Caki2 (cell line): ENCODE results near the gene ZBTB8A. TPM values are rescaled to one million over a fixed set of nuclear protein-coding genes. Genes with fewer than 3 reads are reported as not detected.

Experiments
- DNase-seq: peaks from one replicate; pipeline ENCODE4 v3.0.0-alpha.2; 2015; ENCODE audit warnings: low read depth
- in situ Hi-C: cut with HindIII; loops from 2 replicates; pipeline ENCODE4 v1.10.0; 2016; ENCODE audit warnings: low sequenced_read_pairs, low pct_unique_long_range_greater_than_20kb, mixed read lengths
- total RNA-seq: library from RNA; depleted of rRNA; stranded (reverse); fragments of >200 nt; shearing (Covaris generic); gene quantifications from 2 replicates; pipeline ENCODE4 v1.2.3, GENCODE V29; 2014; ENCODE audit warnings: low replicate concordance; rRNA removed

ZBTB8A gene
- 3.4 and 6.4 TPM in 2 replicates for total RNA-seq

DNA sequence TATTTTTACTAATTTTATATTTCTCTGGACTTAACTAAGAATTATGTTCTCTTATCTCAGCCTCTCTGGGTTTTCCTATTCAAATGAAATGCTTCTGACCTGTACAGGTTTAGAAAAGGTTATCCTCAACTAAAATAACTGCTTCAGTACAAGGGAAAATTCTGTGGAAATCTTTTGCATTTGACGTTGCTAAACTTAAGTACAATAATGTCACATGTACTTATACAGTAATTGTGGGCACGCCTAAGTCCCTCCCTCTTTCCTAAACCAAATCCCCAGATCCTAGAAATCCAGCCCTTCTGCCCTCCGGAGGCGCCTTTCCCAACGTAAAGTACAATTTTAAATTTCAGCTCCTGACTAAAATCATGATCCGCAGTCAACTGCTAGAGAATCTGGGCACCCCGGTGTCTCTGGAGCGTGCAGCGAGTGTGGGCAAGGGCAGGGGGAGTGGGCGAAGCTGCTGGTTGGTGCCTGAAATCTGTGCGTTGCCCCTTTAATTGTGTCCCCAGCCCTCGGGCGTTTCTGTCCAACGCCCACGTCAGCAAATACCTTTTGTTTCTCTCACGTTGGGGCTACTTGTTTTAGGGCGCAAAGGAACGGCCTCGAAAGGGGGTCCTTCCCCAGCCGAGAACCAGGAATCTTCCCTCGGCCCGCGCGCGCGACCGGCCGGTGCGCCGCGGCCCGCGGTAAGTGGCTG lies at the start of gene ZBTB8A:
Gene ZBTB8A, plus strand, starts transcription at position 541 of the 697 bp plus-strand sequence. CDS start 53,505 bp downstream, outside the sequence.
- in situ Hi-C loops, result no loop called here
- DNase-seq, result peak; percentile 73

DNA sequence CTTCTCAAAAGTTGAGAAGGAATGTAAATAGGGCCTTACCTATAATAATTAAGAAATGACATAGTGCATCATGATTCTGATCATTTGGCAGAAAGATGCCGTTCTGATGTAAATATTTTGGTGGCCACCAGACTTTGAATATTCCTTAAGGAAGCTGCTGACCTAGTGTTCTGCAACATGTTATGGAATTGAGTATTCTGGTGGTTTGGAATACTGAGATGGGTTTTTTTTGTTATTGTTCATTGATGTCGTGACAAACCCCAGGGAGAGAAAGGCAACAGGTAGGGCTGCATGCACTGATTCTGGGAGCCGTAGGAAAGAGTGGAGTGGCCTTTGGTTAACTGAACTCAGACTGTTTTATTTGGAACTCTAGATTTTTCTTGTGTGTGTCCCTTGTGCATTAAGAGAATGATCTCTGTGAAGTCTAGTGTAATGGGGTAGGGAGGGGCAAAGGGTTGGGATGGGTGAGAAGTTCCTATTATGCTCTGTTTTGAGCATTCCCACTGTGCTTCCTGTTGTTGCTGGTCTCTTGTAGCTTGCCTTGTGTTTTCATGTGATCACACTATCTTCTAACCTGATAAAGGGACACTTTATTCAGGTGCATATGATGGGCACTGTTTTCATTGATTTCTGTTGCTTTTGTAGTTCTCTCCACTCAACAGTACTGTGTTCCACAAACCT lies 49.3 kb upstream of the ZBTB8A start:
- no peak for DNase-seq
- in situ Hi-C loops, result no loop called here

DNA sequence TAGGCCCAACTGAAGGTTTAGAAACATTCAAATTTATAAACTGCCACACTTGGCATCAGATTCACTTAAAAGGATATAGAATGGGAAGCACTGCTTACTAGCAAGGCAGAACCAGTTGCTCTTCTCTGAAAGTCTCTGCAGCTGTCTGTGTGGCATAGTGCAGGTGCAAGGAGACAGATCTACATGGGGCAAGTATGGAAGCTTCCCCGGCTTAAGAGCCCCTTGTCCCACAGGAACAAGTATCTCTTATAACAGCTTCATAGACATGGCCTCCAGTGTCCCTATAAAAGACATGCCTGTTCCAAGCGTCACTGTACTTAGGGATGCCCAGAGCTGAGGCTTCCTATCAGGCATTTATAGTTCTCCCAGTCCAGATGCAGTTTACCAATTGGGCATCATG lies 47.8 kb upstream of the ZBTB8A start:
- in situ Hi-C loops, result no loop called here
- no peak for DNase-seq

DNA sequence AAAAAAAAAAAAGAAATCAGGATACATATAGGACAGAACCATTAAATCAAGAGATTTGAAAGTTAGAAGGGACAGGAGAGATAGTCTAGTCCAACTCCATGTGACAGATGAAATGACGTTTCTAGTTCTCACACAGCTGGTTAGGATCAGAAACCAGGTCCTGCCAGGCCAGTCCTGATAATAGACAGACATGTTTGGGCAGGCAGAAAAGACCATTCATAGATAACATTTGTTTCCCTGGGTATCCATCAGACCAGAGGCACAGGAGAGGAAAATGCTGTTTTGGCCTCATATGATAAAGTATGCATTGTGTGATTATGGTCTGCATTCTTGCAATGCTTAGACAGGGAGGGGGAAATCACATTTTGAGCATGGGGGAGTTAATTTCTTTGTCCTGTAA lies 45.0 kb upstream of the ZBTB8A start:
- no peak for DNase-seq
- in situ Hi-C loops, result no loop called here

DNA sequence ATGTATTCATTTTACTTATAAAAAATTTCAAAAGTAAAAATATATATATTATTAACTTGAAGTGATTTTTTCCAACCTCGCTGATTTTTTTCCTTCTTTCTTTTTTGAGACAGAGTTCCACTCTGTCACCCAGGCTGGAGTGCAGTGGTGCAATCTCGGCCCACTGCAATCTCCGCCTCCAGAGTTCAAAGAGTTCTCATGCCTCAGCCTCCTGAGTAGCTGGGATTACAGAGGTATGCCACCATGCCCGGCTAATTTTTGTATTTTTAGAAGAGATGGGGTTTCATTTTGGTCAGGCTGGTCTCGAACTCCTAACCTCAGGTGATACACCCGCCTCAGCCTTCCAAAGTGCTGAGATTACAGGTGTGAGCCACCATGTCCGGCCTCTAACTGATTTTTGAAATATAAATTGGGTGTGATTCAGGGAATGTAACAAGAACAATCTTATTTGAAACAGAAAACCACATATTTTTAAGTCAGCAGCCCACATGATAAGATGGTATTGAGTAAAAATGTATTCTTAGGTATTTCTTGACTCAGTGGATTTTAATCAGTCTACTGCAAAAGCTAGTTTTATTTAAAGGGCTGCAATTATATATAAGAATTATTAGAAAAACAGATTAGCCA lies 44.4 kb upstream of the ZBTB8A start:
- in situ Hi-C loops, result no loop called here
- no peak for DNase-seq

DNA sequence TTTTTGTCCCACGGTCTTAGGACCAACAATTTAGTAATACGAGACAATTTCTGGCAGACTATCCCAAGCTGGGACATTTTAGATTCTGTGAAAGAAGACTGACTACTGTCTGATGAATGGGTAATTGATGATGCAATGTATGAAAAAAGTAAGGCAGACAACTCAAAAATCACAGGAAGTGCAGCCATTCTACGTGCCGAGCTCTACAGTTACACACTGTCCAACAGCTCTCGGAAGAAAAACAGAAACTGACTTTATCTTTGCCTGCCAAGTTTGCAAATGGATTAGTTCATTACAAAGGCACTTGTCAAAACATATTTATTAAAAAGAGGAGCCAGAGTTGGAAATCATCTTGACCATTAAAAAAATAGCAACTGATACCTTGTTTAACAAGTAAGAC lies 43.1 kb upstream of the ZBTB8A start:
- in situ Hi-C loops, result no loop called here
- no peak for DNase-seq

DNA sequence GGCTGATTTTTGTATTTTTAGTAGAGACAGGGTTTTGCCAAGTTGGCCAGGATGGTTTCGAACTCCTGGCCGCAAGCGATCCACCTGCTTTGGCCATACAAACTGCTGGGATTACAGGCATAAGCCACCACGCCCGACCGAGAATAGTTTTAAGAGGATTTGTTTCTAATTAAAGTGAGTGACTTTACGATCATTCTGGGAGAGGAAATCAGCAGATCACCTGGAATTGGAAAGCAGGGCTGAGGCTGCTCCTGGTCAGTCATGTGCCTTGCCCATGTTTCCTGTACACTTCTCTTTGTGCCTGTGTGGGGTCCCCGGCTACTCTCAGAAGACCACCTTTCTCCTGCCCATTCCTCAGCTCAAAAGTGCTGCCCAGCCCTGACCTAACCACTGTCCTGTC lies 40.5 kb upstream of the ZBTB8A start:
- in situ Hi-C loops, result no loop called here
- DNase-seq, result no peak

DNA sequence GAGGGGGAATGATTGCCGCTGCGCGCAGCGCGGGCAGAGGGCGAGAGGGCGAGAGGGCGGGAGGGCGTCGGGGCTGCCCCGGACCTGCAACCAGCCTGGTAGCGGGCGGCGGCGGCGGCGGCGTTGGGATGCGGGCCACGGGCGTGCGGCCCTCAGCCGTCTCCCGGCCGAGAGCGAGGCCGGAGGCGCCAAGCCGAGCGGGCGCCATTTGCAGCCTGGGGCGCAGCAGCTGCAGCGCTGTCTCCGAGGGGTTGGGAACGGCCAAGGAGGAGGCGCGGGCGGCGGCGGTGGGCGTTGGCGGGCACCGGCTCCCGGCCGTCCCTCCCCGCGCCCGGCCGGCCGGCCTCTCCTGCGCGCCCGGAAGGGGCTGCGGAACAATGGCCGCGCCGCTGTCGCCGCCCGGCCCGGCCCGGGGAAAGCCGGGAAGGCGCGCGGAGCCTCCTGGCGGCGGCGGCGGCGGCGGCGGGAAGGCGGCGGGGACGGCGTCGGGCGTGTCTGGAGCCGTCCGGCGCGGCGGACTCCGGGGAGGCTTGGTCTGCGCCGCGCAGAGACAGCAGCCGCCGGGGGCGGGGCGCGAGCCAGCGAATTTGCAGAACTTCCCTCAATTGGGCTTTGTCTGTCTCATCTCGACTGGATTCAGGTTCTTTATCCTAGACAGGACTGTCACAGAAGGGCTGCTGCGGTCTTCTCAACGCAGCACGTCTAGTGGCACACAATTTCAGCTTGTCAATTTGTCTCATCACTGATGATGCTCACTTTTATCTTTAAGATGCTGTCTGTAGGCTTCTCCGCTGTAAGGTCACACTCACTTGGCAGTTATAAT lies 38.6 kb upstream of the ZBTB8A start:
- in situ Hi-C loops, result no loop called here
- peak; percentile 56 for DNase-seq

DNA sequence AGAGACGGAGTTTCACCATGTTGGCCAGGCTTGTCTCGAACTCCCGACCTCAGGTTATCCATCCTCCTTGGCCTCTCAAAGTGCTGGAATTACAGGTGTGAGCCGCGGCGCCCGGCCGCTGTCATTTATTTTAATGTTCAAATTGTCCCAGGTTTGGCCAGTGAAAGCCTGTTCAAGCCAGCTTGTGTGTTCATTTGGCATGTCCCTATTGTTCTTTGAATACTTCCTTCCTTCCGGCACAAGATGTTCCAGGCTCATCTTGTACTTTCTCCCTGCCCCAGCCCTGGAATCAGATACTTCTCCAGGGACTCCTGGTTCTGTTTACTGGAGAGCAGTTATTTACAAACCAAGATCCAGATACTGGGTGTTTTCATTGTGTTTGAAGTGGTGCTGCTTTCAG lies 37.4 kb upstream of the ZBTB8A start:
- in situ Hi-C loops, result no loop called here
- no peak for DNase-seq

DNA sequence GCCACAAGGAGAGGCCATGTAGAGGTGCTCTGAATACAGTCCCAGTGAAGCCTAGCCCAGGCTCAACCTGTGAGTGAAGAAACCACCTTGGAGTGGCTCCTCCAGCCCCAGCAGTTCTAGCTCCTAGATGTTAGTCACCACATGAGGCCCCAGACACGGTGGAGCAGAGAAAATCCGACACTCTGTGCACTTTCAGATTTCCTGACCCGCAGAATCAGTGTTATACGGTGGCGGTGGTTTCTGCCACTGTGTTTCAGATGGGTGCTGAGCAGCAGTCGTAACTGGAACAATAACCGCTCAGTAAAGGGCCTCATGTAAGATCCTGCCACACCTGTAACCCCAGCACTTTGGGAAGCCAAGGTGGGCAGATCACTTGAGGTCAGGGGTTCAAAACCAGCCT lies 36.1 kb upstream of the ZBTB8A start:
- in situ Hi-C loops, result no loop called here
- DNase-seq, result no peak

DNA sequence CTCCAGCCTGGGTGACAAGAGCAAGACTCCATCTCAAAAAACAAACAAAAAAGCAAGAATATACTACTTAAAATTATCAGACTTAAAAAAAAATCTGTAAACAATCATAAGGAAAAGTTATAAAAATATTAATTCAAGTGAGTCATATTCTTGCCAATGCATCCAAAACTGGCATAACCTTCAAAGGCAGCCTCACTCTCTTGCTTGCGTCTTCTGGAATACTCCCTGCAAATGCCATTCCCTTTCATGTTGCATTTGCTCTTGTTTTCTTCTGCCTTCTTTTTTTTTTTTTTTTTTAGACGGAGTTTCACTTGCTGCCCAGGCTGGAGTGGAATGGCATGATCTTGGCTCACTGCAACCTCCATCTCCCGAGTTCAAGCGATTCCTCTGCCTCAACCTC lies 32.2 kb upstream of the ZBTB8A start:
- no peak for DNase-seq
- in situ Hi-C loops, result no loop called here

DNA sequence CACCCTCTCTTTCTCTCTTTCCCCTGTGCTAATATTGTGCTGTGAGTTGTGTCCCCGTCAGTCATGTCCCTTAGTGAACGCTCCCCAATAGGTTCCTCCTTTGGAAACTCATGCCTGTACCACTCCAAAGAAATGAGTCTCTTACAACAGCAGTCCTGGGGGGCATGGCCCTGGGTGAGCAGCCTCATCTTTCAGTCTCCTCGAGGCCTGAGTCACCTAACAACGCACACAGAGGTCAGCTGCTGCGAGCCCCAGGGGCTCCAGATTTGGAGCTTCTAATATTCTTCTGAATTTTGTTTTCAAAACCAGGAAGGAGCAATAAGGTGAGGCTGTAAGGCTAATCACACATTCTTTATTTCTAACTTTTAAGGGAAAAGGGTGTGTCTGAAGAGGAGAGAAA lies 30.5 kb upstream of the ZBTB8A start:
- in situ Hi-C loops, result no loop called here
- no peak for DNase-seq

DNA sequence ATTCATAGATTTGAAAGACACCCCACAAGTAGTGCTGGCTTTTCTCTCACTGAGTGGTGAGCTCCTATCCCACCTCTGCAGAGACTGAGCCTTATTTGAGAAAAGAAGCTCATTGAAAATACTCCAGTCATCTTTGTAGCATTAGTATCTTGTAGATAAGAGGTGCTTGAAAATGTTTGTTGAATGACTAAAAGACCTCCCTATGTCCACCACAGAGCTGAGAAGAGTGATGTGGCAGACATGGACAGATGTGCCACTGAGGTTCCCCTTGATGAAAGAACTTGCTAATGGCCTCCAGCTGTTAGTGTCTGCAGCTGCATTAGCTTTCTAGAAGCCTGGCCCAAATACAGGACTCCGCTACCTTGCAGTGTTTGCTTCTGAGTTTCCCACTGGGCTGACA lies 29.3 kb upstream of the ZBTB8A start:
- in situ Hi-C loops, result no loop called here
- no peak for DNase-seq

DNA sequence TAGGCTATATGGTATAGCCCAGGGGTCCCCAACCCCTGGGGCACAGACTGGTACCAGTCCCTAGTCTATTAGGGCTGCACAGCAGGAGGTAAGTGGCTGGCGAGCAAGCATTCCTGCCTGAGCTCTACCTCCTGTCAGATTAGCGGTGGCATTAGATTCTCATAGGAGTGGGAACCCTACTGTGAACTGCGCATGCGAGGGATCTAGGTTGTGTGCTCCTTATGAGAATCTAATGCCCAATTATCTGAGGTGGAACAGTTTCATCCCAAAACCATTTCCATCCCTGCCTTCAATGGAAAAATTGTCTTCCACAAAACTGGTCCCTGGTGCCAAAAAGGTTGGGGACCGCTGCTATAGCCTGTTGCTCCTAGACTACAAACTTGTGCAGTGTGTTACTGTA lies 22.8 kb upstream of the ZBTB8A start:
- no peak for DNase-seq
- in situ Hi-C loops, result no loop called here

DNA sequence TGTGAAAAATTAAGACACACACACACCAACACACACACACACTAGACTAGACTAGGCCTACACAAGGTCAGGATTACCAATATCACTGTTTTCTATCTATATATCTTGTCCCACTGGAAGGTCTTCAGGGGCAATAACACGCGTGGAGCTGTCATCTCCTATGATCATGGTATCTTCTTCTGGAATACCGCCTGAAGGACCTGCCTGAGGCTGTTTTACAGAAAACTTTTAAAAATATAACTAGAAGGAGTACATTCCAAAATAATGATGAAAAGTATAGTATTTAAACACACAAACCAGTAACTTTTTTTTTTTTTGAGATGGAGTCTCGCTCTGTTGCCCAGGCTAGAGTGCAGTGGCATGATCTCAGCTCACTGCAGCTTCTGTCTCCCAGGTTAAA lies 20.3 kb upstream of the ZBTB8A start:
- no peak for DNase-seq
- in situ Hi-C loops, result no loop called here

DNA sequence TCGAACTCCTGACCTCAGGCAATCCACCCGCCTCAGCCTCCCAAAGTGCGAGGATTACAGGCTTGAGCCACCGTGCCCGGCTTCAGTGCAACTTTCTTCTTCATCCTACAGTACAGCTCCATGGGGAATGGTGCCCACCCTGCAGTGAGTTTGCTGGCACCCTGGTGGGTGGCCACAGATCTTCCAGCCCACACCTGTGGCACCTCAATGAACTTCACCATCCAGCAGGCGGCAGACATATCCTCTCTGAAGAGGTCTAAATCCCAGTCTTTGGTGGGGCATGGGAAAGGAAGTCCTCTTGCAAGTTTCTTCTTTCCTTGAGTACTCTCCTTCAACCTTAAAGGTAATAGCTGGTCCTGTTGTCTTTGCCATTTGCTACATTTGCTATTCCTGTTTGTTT lies 18.1 kb upstream of the ZBTB8A start:
- no peak for DNase-seq
- in situ Hi-C loops, result no loop called here

DNA sequence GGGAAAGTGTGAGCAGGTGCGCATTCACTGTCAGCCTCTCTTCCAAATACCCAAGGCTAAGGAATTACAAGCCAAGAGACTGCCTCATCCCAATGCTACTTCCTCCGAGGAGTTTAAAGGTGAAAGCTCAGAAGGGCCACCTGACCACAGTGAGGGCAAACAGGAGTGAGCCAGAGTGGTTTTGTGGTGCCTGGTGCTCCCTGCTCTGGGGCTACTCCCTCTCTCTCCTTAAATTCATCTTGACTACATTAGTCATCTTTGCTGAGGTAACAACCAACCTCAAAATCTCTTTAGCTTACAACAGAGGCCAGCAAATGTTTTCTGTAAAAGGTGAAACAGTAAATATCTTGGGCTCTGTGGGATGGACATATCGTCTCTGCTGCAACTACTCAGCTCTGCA lies 14.2 kb upstream of the ZBTB8A start:
- DNase-seq, result no peak
- in situ Hi-C loops, result no loop called here

DNA sequence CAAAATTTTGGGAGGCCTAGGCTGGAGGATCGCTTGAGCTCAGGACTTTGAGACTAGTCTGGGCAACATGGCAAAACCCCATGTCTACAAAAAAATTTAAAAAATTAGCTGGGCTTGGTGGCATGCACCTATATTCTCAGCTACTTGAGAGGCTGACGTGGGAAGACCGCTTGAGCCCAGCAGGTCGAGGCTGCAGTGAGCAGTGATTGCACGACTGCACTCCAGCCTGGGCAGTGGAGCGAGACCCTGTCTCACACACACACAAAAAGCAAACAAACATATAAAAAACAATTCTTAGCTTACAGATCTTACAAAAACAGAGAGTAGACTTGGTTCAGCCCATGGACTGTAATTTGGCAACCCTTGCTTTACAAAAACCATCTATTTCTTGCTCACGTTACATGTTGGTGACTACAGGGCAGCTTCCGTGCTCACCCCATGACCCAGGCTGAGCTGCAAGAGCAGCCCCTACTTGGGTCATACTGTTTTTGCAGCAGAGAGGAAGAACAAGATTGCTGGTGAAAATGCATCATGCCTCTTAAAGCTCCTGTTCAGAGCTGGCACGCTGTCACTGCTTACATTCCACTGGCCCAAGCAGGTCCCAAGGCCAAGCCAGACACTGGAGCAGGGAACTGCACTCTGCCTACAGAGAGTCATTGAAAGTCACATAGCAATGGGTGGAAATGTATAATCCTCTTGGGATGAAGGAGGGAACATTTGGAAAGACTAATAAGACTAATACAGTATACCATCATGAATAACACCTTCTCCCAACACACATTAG lies 13.4 kb upstream of the ZBTB8A start:
- in situ Hi-C loops, result no loop called here
- DNase-seq, result no peak
